ENCODE measurements around the gene PRSS48.
"Not testable (repeated sequence)": the region's sequence is repeated elsewhere in the genome, so short reads cannot be mapped to it uniquely, and the experiment has no call there.

Gene PRSS48

DNA sequence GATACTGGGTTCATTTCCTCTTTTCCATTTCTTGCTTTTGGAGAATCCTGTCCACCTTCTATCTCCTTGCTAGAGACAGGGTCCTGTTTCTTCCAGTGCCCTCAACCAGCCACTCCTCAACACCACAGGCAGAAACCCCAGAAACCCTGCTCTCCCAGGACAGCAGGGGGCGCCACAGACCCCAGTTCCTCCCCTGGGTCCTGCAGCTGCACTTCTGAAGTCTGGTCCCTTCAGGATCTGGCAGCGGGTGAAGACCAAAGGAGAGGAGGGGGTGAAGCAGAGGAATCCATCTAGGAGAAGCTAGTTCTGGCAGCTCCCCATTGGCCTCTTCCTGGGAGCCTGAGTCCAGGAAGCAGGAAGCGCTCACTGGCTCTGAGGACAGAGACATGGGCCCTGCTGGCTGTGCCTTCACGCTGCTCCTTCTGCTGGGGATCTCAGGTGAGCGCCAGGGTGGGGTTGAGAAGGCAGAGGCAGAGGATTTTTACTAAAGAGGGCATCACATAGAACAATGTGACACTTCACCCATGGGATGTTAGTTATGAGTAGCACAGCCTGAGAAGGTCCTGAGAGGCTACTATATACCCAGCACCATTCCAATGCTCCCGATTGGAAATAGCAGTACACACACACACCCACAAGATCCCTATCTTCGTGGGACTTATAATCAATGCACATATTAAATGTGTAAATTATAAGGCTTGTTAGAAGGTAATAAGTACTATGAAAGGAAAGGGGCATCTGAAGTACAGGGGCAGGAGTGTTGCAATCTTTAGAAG, at the start of gene PRSS48:
PRSS48 (plus strand) TSS at position 375 of the 776 bp plus-strand sequence; CDS start at position 387, 12 bp downstream.
- DNase-seq = no peak

GRCh38 chr4:151227172-151227571, 49.8 kb upstream of the PRSS48 start:
- no peak for DNase-seq

DNA sequence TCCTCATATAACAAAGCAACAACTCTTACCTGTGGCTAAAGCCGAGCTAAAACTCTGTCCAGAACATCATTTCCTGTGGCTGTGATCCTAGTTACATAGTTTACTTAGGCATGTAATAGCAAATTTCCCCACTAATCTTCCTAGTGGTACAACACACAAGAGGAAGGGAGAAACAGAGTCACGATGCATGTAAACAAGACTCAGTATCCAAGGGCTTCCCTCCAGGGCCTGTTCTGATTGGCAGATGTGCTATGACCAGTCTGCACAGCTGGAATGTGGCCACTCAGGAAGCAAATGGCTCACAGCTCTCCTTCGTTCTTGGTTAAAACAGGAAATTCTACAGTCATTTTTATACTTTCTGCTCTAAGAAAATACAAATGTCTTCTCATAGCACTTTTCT, 49.2 kb upstream of the PRSS48 start:
- no peak for DNase-seq

- DNase-seq = no peak
These were observed 48.5 kb upstream of the PRSS48 start for GRCh38 chr4:151228189-151229119.

GRCh38 chr4:151231915-151232595, 44.9 kb upstream of the PRSS48 start:
- no peak for DNase-seq

DNA sequence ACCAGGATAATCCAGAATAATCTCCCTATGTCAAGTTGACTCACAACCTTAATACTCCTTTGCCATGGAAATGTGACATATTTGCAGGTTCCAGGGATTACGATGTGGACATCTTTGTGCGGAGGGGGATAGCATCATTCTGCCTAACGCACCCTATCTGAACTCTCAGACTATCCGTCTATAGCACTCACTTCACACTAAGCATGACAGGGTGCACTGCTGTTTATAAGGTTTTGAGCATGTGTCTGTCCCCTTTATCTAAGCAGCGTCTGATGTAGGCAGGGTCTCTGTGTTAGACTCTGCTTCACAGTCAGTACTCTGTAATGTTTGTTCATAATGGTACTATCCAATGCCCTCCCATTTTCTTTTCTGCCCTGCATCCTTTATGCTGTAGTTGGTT, 43.4 kb upstream of the PRSS48 start:
- DNase-seq = no peak

- DNase-seq = not testable (repeated sequence)
These were observed 41.6 kb upstream of the PRSS48 start for GRCh38 chr4:151235373-151235772.

GRCh38 chr4:151236036-151236435, 40.9 kb upstream of the PRSS48 start:
- DNase-seq = no peak

- DNase-seq = no peak
These were observed 38.5 kb upstream of the PRSS48 start for GRCh38 chr4:151238477-151238876.

DNA sequence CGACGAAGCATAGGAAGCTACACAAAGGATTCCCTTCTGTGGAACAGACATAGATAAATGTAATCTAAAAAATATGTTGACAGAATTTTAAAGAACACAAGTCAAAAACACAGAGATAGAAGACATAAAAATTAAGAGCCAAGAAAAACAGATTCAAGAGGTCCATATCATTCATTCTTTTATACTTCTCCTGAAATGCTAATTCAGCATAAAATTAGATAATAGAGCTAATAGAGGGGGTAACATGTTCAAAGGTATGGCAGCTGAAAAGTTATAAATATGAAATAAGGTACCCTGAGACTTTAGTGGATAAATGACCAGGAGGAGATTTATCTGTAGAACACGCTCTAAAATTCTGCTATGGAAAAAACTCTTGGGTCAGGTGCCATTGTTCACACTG, 37.4 kb upstream of the PRSS48 start:
- no peak for DNase-seq

- DNase-seq = no peak
These were observed 34.7 kb upstream of the PRSS48 start for GRCh38 chr4:151242305-151242704.

GRCh38 chr4:151246742-151247141, 30.2 kb upstream of the PRSS48 start:
- no peak for DNase-seq

DNA sequence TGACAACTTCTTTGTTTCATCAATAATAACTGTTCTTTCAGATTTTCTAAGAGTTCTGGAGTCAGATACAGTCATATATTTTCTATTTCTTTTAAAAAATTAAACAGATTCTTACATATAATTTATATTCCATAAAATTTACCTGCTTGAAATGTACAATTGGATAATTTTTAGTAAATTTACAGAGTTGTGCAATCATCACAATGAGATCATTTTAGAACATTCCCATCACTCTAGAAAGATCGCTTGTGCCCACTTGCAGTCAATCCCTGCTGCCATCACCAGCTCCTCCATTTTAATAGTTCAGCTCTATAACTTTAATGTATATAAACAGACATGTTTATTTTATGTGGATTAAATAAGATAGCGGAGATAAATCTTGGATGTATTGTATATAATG, 29.6 kb upstream of the PRSS48 start:
- DNase-seq = no peak

DNA sequence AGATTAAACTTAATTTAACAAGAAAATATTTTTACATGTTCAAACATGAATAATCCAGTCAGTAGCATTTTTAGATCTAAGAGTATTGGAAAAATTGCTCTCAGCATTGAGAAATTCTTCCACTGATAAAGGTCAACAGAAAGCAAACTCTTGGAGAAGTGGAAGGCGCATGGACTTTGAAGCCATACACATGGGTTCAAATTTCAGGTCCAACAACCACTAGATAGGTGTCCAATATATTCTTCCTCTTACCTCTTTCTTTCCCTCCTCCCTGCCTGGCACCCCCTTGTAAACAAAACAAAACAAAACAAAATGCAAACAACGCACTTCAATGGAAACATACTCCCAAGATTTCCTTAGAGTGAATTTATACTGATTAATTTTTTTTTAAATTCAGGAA, 28.4 kb upstream of the PRSS48 start:
- no peak for DNase-seq

GRCh38 chr4:151250706-151251105, 26.3 kb upstream of the PRSS48 start:
- DNase-seq = no peak

- no peak for DNase-seq
These were observed 25.2 kb upstream of the PRSS48 start for GRCh38 chr4:151251603-151252304.

DNA sequence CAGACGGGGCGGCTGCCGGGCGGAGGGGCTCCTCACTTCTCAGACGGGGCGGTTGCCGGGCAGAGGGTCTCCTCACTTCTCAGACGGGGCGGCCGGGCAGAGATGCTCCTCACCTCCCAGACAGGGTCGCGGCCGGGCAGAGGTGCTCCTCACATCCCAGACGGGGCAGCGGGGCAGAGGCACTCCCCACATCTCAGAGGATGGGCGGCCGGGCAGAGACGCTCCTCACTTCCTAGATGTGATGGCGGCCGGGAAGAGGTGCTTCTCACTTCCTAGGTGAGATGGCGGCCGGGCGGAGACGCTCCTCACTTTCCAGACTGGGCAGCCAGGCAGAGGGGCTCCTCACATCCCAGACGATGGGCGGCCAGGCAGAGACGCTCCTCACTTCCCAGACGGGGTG, 21.7 kb upstream of the PRSS48 start:
- DNase-seq = not testable (repeated sequence)

- DNase-seq = not testable (repeated sequence)
These were observed 21.3 kb upstream of the PRSS48 start for GRCh38 chr4:151255680-151256079.

- DNase-seq = no peak
These were observed 20.8 kb upstream of the PRSS48 start for GRCh38 chr4:151256134-151256533.

GRCh38 chr4:151257704-151258103, 19.3 kb upstream of the PRSS48 start:
- DNase-seq = no peak

GRCh38 chr4:151259752-151260151, 17.2 kb upstream of the PRSS48 start:
- DNase-seq = no peak

DNA sequence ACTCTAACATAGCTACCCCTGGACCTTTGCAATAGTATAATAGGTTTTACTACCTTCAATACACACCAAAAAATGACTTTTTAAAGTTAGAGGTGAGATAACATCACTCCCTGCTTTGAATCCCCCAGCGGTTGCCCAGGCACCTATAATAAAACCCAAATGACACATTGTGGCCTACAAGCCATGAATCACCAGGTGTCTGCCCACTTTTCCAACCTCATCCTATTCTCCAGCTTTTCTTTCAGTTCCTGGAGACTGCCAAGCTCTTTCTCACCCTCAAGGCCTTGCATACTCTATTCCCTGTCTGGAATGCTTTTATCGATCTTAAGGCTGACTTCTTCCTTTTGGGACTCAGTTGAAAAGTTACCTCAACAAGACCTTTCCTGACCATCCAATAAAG, 16.4 kb upstream of the PRSS48 start:
- DNase-seq = no peak

- DNase-seq = no peak
These were observed 13.5 kb upstream of the PRSS48 start for GRCh38 chr4:151263455-151263854.
